AG09309 (cell line): ENCODE data around the gene NUP107.

Experiments used
- DNase-seq: peaks from one replicate; pipeline ENCODE4 v3.0.0-alpha.2; 2010; ENCODE audit warnings: low read depth
- H3K4me3 ChIP-seq: 2 replicates; pipeline ENCODE4 v1.5.1; 2011; ENCODE audit warnings: mild to moderate bottlenecking, low read depth, low read length, moderate library complexity; ENCODE audit not compliant: control insufficient read depth
- CTCF ChIP-seq: IDR thresholded peaks from 2 replicates; pipeline ENCODE4 v1.5.1; 2011; ENCODE audit warnings: mild to moderate bottlenecking, low read depth, low read length, inconsistent platforms; ENCODE audit not compliant: insufficient read depth, control insufficient read depth; ENCODE audit errors: missing control alignments

The NUP107 gene

DNA sequence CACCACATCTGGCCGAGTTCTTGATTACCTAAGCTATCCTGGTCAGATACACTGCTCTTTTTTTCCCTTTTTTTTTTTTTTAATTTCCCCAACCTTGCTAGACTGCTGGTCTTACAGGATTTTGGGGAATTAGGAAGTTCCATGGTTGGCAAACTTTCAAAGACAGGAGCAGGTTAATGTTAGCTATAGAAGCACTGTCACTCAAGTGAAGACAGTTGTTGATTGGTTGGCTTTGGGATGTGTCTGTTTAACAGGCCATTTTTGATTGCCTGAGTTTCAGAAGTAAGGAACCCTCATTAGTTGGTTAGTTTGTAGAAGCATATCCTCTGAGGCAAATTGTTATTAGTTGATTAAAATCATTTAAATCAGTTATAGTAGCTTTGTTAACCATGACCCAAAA lies 39.3 kb upstream of the NUP107 start:
- H3K4me3 ChIP-seq = no peak overlapping the region
- no peak for TF ChIP-seq CTCF

DNA sequence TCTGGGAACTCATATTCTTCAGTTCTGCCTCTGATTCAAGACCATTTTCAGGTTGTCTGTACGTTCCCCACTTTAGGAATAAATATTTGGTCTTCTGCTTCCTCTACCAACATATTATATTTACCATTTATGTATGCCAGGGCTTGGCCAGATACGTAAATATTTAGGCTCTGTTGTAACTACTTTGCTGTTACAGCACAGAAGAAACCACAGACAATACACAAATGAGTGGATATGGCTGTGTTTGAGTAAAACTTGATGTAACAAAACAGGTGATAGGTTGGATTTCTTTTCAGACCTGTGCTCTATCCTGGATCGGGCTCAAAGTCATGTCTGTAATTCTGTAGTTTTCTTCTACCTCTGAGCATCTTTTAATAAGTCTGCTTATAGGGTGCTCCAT lies 38.6 kb upstream of the NUP107 start:
- no peak for DNase-seq
- TF ChIP-seq CTCF = no peak

More for the DNA sequence above, 39.3 kb upstream of the NUP107 start:
- no peak for DNase-seq

GRCh38 chr12:68665016-68665569 lies 21.7 kb upstream of the NUP107 start:
- TF ChIP-seq CTCF = no peak
- no peak overlapping the region for H3K4me3 ChIP-seq
- no peak for DNase-seq

More for the DNA sequence above, 38.6 kb upstream of the NUP107 start:
- no peak overlapping the region for H3K4me3 ChIP-seq

DNA sequence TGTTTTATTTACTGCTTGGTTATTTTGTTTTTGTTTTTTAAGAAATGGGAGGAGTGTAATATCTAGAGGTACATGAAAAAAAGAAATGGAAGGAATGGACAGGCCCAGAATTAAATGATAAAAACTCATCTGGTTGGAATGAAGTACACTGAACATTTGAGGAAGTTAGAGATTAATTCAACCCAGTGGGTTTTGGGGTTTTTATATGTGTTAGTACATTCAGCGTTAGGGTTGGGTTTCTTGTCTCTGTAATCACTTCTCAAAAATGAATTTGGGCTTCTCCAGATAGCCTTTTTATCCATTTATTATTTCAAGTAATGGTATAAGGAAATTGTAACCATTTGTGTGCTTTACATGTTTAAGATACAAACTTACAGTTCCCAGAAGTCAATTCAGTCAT lies 19.5 kb upstream of the NUP107 start:
- no peak for DNase-seq
- no peak overlapping the region for H3K4me3 ChIP-seq
- TF ChIP-seq CTCF = no peak

GRCh38 chr12:68667896-68668295 lies 18.9 kb upstream of the NUP107 start:
- no peak for TF ChIP-seq CTCF
- no peak for DNase-seq
- no peak overlapping the region for H3K4me3 ChIP-seq

DNA sequence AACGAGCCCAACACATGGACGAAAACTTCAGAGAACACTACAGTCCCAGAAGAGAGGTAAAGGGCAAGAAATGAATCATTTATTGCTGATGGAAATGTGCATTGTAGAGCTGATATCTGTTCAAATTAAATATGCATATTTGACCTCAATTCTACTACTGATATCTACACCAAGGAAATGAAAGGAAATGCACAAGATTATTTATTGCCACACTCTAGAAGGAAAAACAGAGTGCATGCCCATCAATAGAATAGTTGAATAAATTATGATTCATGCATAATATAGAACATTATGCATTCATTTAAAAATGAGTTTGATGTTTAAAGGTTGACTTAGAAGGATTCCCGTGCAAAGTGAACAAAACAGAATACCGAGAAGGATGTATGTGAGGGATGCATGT lies 15.6 kb upstream of the NUP107 start:
- no peak overlapping the region for H3K4me3 ChIP-seq
- TF ChIP-seq CTCF = no peak
- no peak for DNase-seq

DNA sequence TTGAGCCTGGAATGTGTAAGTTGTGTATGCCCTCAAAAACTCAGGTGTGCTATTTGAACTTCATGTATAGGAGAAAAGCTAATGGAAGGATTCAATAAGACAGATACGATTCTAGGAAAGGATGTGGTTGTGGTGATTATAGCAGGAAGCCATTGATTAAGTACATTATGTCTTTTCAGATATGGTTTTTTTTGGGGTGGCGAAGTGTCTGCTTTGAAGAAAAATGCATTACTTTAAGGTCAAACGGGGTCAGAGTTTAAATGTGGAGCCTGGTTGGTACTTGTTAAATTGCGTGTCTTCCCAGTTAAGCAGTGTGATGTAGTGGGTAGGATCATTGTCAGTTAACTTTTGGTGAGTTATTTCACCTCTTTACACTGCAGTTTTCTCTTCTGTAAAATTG lies 13.0 kb upstream of the NUP107 start:
- H3K4me3 ChIP-seq = no peak overlapping the region
- TF ChIP-seq CTCF = no peak
- DNase-seq = no peak
